ENCODE results near the gene WDR5. TPM values are rescaled to one million over a fixed set of nuclear protein-coding genes. Genes with fewer than 3 reads are reported as not detected.
"Not testable (repeated sequence)": the region's sequence is repeated elsewhere in the genome, so short reads cannot be mapped to it uniquely, and the experiment has no call there.

The WDR5 gene
- total RNA-seq, 1 donor from 2014 or later, result 13.9 TPM

DNA sequence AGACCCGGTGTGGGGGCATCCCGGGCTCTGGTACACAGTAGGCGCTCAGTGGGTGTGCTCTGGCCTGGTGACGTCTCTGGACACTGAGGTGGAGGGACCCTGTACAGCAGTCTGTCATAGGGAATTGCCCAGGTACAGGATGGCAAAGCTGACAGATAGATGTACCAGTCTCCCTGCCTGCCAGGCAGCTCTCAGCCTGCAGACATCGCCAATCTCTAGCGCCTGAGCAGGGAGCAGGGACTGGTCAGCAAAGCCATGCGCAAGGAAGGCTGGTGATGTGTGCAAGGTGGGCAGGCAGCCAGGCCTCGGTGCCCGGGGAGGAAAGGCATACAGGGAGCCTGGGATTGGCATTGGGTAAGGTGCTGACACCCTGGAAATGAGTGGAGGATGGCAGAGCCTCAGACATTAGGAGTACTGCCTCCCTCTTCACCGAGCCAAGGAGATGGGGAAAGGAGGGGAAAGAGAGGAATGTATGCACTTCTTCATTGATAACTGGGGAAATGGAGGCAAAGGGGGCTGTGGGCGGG, 34.2 kb upstream of the WDR5 start:
- TF ChIP-seq, protein P1, sequence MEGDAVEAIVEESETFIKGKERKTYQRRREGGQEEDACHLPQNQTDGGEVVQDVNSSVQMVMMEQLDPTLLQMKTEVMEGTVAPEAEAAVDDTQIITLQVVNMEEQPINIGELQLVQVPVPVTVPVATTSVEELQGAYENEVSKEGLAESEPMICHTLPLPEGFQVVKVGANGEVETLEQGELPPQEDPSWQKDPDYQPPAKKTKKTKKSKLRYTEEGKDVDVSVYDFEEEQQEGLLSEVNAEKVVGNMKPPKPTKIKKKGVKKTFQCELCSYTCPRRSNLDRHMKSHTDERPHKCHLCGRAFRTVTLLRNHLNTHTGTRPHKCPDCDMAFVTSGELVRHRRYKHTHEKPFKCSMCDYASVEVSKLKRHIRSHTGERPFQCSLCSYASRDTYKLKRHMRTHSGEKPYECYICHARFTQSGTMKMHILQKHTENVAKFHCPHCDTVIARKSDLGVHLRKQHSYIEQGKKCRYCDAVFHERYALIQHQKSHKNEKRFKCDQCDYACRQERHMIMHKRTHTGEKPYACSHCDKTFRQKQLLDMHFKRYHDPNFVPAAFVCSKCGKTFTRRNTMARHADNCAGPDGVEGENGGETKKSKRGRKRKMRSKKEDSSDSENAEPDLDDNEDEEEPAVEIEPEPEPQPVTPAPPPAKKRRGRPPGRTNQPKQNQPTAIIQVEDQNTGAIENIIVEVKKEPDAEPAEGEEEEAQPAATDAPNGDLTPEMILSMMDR (IDR thresholded peaks at IDR 0.05), result no peak
- no peaks in the 10 kb centered on the region for H3K9me3 ChIP-seq
- DNase-seq (ENCODE audit: low spot score in 2 of 2), result no peak
- no peaks in the 10 kb centered on the region for H3K27me3 ChIP-seq
- no peaks in the 10 kb centered on the region for H3K36me3 ChIP-seq
- intact Hi-C loops (cut with DNase I), result no loop called here
- H3K4me3 ChIP-seq, result no peak overlapping the region
- H3K4me1 ChIP-seq, result no peaks in the 10 kb centered on the region
- H3K27ac ChIP-seq, result no peak overlapping the region

DNA sequence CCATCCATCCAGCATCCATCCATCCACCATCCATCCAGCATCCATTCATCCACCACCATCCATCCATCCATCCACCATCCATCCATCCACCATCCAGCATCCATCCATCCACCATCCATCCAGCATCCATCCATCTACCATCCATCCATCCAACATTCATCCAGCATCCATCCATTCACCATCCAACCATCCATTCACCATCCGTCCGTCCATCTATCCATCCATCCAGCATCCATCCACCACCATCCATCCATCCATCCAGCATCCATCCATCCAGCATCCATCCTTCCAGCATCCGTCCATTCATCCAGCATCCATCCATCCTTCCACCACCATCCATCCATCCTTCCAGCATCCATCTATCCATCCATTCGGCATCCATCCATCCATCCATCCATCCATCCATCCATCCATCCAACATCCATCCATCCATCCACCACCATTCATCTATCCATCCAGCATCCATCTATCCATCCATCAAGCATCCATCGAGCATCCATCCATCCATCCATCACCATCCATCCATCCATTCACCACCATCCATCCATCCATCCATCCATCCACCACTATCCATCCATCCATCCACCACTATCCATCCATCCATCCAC, 32.4 kb upstream of the WDR5 start:
- no peak overlapping the region for H3K4me3 ChIP-seq
- H3K27ac ChIP-seq, result no peak overlapping the region
- TF ChIP-seq, protein P1 (IDR thresholded peaks at IDR 0.05), result no peak
- intact Hi-C loops (cut with DNase I), result no loop called here
- no peak for DNase-seq (ENCODE audit: low spot score in 2 of 2)
- H3K27me3 ChIP-seq, result no peaks in the 10 kb centered on the region
- H3K36me3 ChIP-seq, result no peaks in the 10 kb centered on the region
- no peaks in the 10 kb centered on the region for H3K4me1 ChIP-seq
- no peaks in the 10 kb centered on the region for H3K9me3 ChIP-seq

DNA sequence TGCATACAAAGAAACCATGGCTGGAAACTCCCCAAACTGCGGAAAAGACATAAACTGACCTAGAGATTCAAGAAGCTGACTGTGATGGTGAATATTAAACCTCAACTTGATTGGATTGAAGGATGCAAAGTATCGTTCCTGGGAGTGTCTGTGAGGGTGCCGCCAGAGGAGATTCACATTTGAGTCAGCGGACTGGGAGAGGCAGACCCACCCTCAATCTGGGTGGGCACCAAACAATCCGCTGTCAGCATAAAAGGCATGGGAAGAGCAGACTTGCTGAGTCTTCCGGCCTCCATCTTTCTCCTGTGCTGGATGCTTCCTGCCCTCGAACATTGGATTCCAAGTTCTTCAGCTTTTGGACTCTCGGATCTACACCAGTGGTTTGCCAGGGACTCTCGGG, 24.8 kb upstream of the WDR5 start:
- H3K4me3 ChIP-seq, result no peak overlapping the region
- intact Hi-C loops (cut with DNase I), result no loop called here
- no peaks in the 10 kb centered on the region for H3K9me3 ChIP-seq
- H3K27ac ChIP-seq, result no peak overlapping the region
- H3K4me1 ChIP-seq, result no peaks in the 10 kb centered on the region
- H3K36me3 ChIP-seq, result no peaks in the 10 kb centered on the region
- TF ChIP-seq, protein P1 (IDR thresholded peaks at IDR 0.05), result no peak
- no peaks in the 10 kb centered on the region for H3K27me3 ChIP-seq
- no peak for DNase-seq (ENCODE audit: low spot score in 2 of 2)

DNA sequence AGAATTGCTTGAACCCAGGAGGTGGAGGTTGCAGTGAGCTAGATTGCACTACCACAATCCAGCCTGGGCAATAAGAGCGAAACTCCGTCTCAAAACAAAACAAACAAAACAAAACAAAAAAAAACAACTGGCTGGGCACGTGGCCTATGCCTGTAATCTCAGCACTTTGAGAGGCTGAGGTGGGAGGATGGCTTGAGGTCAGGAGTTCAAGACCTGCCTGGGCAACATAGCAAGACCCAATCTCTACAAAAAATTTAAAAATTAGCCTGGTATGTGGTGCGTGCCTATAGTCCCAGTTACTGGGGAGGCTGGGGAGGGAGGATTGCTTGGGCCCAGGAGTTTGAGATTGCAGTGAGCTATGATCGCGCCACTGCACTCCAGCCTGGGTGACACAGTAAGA, 23.3 kb upstream of the WDR5 start:
- Histone ChIP-seq H3K36me3 (no peaks in the 10 kb centered on the region), H3K4me3 (no peak overlapping the region), H3K27me3 (no peaks in the 10 kb centered on the region), H3K9me3 (no peaks in the 10 kb centered on the region), H3K27ac (no peak overlapping the region), H3K4me1 (no peaks in the 10 kb centered on the region)
- TF ChIP-seq, protein P1 (IDR thresholded peaks at IDR 0.05), result no peak
- no peak for DNase-seq (ENCODE audit: low spot score in 2 of 2)
- intact Hi-C loops (cut with DNase I), result no loop called here

DNA sequence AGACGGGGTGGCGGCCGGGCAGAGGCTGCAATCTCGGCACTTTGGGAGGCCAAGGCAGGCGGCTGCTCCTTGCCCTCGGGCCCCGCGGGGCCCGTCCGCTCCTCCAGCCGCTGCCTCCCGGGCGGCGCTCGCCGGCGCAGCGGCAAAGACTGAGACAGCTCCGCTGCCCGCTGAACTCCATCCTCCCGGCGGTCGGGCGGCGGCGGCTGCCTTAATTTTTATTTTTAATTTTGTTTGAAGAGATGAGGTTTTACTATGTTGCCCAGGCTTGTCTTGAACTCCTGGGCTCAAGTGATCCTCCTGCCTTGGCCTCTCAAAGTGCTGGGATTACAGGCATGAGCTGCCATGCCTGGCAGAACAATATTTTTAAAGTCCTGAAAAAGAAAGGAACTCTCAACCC, 16.9 kb upstream of the WDR5 start:
- H3K4me3 ChIP-seq; H3K4me1 ChIP-seq; H3K27ac ChIP-seq; DNase-seq (ENCODE audit: low spot score in 2 of 2); H3K27me3 ChIP-seq; H3K36me3 ChIP-seq; H3K9me3 ChIP-seq; intact Hi-C loops (cut with DNase I): not testable (repeated sequence)

DNA sequence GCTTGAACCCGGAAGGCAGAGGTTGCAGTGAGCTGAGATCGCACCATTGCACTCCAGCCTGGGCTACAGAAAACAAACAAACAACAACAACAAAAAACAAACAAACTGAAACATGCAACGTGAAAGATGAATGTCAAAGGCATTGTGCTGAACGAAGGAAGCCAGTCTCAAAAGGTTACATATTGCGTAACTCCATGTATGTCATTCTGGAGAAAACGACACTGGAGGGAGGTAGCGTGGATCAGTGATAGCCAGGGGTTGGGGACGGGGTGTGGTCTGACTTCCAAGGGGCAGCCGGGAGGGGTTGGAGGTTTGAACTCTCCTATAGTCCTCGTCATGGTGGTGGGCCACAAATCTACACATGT, 12.1 kb upstream of the WDR5 start:
- H3K9me3 ChIP-seq, result no peaks in the 10 kb centered on the region
- H3K27ac ChIP-seq, result no peak overlapping the region
- H3K4me1 ChIP-seq, result no peaks in the 10 kb centered on the region
- H3K36me3 ChIP-seq, result no peaks in the 10 kb centered on the region
- no peak overlapping the region for H3K4me3 ChIP-seq
- TF ChIP-seq, protein P1 (IDR thresholded peaks at IDR 0.05), result no peak
- DNase-seq (ENCODE audit: low spot score in 2 of 2), result no peak
- H3K27me3 ChIP-seq, result no peaks in the 10 kb centered on the region
- intact Hi-C loops (cut with DNase I), result no loop called here
